GM20000 (cell line): ENCODE results near the gene POLR2B.

Experiments
- DNase-seq: peaks from one replicate; pipeline ENCODE4 v3.0.0; 2012; ENCODE audit warnings: low spot score
- CTCF ChIP-seq: IDR thresholded peaks from 2 replicates; pipeline ENCODE4 v1.5.1; 2012; ENCODE audit warnings: mild to moderate bottlenecking, control low read depth; ENCODE audit errors: extremely low read depth, missing control alignments

Gene POLR2B

GRCh38 chr4:57064811-57065711, 86.4 kb downstream of the POLR2B start:
- no peak for DNase-seq
- TF ChIP-seq CTCF: no peak

- no peak for DNase-seq
- TF ChIP-seq CTCF: no peak
These were observed 87.2 kb downstream of the POLR2B start for GRCh38 chr4:57065730-57066482.

- DNase-seq: no peak
These were observed 89.7 kb downstream of the POLR2B start for GRCh38 chr4:57068237-57068981.

GRCh38 chr4:57070461-57070860, 91.8 kb downstream of the POLR2B start:
- no peak for DNase-seq
- TF ChIP-seq CTCF: no peak

More at GRCh38 chr4:57068237-57068981, 89.7 kb downstream of the POLR2B start:
- TF ChIP-seq CTCF: no peak

GRCh38 chr4:57071326-57071725, 92.6 kb downstream of the POLR2B start:
- TF ChIP-seq CTCF: no peak
- no peak for DNase-seq

- TF ChIP-seq CTCF: no peak
- no peak for DNase-seq
These were observed 94.9 kb downstream of the POLR2B start for GRCh38 chr4:57073559-57073958.
